Kidney epithelial cell (primary cell): Measurements from ENCODE around the gene ZMIZ1. TPM values are rescaled to one million over a fixed set of nuclear protein-coding genes. Genes with fewer than 3 reads are reported as not detected.

Experiments
- DNase-seq: peaks from one replicate; pipeline ENCODE4 v3.0.0-alpha.2; 2010; ENCODE audit warnings: low read depth
- H3K27me3 ChIP-seq: 2 replicates; pipeline ENCODE4 v1.6.0; 2011; ENCODE audit warnings: low read length; ENCODE audit not compliant: control insufficient read depth, insufficient read depth
- H3K36me3 ChIP-seq: 2 replicates; pipeline ENCODE4 v1.5.1; 2011; ENCODE audit warnings: low read length; ENCODE audit not compliant: control insufficient read depth, insufficient read depth
- H3K4me3 ChIP-seq: 2 replicates; pipeline ENCODE4 v1.5.1; 2011; ENCODE audit warnings: low read depth, mild to moderate bottlenecking, control low read depth, low read length
- CTCF ChIP-seq: IDR thresholded peaks from 2 replicates; pipeline ENCODE4 v1.5.1; 2011; ENCODE audit warnings: mild to moderate bottlenecking, moderate library complexity, low read length, control low read depth, inconsistent platforms; ENCODE audit not compliant: insufficient read depth, poor library complexity, severe bottlenecking
- total RNA-seq: library from RNA; depleted of rRNA; stranded (reverse); fragments of >200 nt; gene quantifications from 2 replicates; pipeline ENCODE4 v1.2.3, GENCODE V29; 2015

Gene ZMIZ1
- total RNA-seq, 1 donor from 2014 or later, result 57.5 TPM

GRCh38 chr10:79269443-79269842 is 200.7 kb downstream of the ZMIZ1 start:
- H3K36me3 ChIP-seq, result peaks cover 3% of the 10 kb centered on the region
- H3K4me3 ChIP-seq, result no peak overlapping the region
- no peak for TF ChIP-seq CTCF
- no peak for DNase-seq
- no peaks in the 10 kb centered on the region for H3K27me3 ChIP-seq

- H3K36me3 ChIP-seq, result peaks cover 3% of the 10 kb centered on the region
- H3K4me3 ChIP-seq, result no peak overlapping the region
- no peaks in the 10 kb centered on the region for H3K27me3 ChIP-seq
- DNase-seq, result no peak
- TF ChIP-seq CTCF, result no peak
These were observed 201.2 kb downstream of the ZMIZ1 start for GRCh38 chr10:79269969-79270368.

- TF ChIP-seq CTCF, result no peak
- DNase-seq, result no peak
- H3K4me3 ChIP-seq, result no peak overlapping the region
- peaks cover 3% of the 10 kb centered on the region for H3K36me3 ChIP-seq
- H3K27me3 ChIP-seq, result no peaks in the 10 kb centered on the region
These were observed 201.9 kb downstream of the ZMIZ1 start for GRCh38 chr10:79270466-79271246.

- H3K4me3 ChIP-seq, result no peak overlapping the region
- H3K27me3 ChIP-seq, result no peaks in the 10 kb centered on the region
- no peak for DNase-seq
- peaks cover 3% of the 10 kb centered on the region for H3K36me3 ChIP-seq
- no peak for TF ChIP-seq CTCF
These were observed 203.6 kb downstream of the ZMIZ1 start for GRCh38 chr10:79272353-79272752.

GRCh38 chr10:79273604-79274003 is 204.8 kb downstream of the ZMIZ1 start:
- no peak overlapping the region for H3K4me3 ChIP-seq
- H3K27me3 ChIP-seq, result no peaks in the 10 kb centered on the region
- H3K36me3 ChIP-seq, result peaks cover 3% of the 10 kb centered on the region
- TF ChIP-seq CTCF, result no peak
- DNase-seq, result no peak
